GM18519 (cell line): ENCODE results near the gene H3-3A.
"Not testable (repeated sequence)": the region's sequence is repeated elsewhere in the genome, so short reads cannot be mapped to it uniquely, and the experiment has no call there.

Experiments
- ATAC-seq: cut with Tn5 transposase; IDR thresholded peaks from one replicate; pipeline ENCODE4 v1.9.1; 2021; ENCODE audit warnings: mild to moderate bottlenecking, moderate library complexity; ENCODE audit not compliant: unreplicated experiment, low FRiP score

Gene H3-3A

DNA sequence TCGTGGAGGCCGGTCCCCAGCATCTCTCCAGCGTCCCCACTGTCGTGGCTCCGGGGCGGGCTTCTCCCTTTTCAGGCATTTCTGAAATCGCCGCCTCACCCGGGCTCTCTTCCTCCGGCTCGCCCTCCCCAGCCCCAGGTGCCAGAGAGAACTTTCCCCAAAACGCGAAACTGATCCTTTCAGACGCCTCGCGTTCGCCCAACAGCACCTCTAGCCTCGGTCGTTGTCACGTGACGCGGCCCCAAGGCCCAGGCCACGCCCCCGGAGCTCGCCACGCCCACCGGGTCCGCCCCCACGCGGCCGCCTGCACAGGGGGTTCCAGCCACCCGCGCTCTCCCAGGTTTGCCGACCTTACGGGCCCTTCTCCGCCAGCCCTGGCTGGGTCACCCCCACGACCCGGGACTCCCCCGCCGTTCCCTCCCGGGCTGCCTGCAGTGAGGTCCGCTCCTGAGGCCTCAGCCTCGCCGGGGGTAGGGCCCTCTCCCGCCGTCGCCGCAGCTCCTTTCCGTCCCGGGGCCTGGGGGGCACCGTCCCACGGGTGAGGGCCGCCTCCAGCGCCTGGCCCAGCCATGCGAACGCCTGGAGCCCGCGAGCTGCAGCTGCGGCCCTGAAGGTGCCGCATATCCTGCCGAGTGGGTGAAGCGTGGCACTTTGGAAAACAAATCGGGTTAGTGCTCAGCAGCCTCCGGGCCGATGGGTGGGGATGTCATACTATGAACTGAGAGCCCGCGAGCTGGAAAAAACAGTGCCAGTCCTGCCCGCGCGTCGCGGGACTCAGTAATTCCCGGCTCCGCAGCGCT, 21.0 kb downstream of the H3-3A start:
- peak; percentile 64 for ATAC-seq

DNA sequence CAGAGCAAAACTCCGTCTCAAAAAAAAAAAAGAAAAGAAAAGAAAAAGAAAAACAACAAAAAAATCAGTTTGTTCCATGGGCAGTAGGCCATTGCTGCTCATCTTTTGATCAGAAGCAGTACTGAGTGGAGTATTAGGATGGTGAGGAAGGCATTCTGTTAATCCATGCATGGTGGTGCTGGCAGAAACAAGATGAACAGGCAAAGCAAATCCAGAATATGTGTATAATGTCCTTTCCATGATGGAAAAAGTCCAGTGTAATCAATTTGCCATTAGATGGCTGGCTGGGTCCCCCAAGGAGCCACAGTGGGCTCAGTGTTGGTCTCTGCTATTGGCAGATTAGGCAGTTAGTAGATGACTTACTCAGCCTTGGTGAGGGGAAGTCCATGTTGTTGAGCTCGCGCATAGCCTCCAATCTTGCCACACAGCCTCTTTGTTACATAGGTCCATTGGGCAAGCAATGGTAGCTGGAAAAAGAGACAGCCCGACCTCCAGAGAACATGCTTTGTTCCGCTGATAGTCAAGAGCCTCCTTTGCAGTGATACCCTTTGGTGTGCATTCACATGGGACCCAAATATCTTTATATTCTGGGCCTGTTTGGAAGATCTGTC, 23.3 kb downstream of the H3-3A start:
- ATAC-seq, result no peak

DNA sequence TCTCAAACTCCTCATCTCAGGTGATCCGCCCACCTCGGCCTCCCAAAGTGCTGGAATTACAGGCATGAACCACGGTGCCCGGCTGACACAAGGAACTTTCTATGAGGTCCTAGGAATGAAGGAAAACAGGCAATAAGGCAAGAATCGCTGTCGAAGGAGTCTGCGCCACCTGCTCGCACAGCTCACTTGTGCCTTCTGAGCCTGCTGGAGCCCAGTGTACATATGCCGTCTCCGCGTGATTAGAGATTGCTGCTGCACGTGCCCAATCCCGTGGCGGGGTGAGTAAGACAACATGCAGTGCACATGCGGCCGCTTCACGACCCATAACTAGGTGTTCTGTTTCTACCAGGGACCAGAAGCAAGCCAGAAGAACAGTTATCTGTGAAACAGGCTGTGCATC, 24.3 kb downstream of the H3-3A start:
- ATAC-seq, result no peak

DNA sequence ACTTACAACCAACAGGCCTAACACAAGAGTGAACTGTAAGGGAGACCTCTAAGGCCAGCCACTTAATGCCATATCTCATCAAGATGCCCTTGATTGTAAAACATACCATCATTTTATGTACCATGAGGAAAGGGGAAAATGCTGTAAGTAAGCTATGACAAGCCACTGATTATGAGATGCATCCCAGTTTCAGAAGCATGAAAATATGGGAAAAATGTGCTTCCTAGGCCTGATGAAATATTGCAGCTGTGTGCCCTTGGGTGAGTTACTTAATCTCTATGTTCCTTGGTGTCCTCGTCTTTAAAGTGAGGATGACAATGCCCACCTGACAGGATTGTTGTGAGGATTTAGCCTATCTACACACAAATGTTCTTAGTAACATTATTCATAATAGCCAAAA, 28.9 kb downstream of the H3-3A start:
- ATAC-seq, result no peak

DNA sequence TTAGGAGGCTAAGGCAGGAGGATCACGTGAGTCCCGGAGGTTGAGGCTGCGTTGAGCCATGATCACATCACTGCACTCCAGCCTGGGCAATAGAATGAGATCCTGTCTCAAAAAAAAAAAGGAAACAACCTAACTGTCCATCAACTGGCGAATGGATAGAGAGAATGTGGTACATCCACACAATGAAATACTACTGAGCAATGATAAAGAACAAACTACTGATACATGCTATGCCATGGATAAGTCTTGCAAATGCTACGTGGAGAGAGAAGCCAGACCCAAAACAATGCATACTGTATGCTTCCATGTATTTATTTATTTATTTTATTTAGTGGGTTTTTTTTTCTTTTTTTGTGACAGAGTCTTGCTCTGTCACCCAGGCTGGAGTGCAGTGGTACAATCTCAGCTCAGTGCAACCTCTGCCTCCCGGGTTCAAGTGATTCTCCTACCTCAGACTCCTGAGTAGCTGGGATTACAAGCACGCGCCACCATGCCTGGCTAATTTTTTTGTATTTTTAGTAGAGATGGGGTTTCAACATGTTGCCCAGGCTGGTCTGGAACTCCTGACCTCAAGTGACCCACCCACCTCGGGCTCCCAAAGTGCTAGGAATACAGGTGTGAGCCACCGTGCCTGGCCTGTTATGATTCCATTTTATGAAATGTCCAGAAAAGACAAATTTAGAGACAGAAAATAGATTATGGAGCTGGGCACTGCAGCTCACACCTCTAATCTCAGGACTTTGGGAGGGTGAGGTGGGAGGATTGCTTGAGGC, 29.7 kb downstream of the H3-3A start:
- not testable (repeated sequence) for ATAC-seq

DNA sequence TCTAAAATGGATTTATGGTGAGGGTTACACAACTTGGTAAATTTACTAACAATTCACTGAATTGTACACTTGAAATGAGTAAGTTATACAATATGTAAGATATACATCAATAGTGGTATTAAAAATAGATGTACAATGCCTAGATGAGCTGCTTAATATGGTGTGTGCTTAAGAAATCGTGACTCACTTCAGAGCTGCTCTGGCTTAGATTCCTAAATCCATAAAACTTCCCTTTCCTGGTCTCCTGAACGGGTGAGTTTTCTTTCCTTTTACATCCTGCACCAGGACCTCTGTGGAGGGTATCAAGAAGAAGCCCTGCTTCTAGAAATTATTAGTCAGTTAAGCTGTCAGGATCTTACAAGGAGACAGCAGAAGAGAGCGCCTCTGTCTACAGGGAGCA, 30.4 kb downstream of the H3-3A start:
- ATAC-seq, result no peak

DNA sequence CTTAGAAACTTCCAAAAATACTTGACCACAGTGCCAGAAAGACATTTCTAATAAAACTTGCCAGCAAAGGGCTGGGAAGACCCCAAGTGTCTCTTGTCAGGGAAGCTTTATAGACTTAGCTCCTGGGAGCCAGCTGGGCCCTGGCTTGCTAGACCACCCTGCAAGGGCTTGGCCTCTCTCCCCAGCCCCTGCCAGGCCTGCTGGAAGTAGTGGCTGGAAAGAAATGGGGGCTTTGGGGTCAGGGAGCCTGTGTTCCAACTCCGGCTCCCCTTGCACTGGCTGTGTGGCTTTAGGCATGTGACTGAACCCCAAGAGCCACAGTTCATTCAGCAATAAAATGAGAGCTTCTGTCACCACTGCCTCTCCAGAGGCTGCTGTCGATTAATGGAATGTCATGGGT, 31.1 kb downstream of the H3-3A start:
- no peak for ATAC-seq

DNA sequence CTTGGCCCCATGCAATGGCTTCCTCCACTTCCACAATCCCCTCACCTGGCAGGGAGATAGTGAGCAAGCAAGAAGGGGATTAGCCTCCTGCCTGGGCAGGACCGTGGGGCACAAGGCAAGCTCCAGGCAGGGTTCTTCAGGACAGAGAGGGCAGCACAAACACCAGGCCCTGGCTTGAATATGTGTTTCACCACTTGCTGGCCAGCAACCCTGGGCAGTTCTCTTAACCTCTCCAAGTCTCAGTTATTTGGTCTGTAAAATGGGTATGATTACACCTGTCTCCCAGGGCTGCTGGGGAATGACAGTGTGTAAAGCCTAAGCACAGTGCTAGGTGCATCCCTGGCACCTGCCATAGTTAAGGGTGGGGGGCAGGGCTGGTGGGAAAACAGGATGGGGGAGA, 31.9 kb downstream of the H3-3A start:
- no peak for ATAC-seq

DNA sequence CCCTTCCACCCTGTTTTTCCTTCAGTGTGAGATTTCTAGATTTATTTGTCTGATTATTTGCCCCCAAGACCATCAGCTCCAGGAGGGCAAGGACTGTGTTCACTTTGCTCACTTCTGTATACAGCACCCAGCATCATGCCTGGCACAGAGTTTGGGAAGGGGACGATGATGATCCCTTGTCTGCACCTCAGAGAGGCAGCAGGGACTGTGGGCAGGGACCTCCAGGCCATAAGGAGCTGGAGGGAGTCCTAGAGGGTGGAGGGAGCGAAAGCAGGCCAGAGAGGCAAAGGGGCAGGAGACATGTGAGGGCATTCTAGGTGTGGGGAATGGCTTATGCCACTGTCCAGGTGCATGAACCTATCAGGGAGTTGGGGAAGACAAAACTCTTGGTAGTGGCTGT, 32.8 kb downstream of the H3-3A start:
- no peak for ATAC-seq

DNA sequence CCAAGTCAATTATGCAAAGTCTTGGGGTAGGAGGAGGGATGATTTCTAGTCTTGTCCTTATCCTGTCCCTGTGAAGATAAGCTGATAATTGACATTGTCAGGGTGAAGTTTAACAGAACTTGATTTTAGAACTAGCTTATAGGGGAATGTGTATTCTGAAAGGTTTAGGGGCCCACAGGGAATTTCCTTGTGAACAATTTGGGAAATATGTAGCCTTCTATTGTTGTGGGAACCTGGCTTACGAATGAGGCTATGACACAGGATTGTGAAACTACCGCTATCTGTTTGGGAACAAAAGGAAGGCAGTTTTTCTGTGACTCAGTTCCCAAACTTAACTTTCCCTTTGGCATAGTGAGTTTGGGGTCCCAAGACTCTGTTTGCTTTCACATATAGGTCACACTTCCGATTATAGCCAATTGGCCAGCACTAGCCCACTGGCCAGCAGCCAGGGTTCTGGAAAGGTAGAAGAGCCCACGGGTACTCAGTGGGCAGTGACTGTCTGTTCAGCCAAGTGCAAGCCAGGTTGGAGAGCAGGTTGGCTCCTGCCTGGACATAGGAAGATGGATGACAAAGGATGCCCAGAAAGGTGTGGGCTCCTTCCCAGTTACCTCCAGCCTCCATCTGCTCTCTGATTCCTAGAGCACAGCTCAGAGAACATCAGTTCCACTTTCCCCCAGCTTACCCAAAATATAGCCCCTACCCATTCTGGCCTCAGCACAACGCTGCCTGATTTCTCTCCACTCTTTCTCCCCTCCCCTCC, 35.5 kb downstream of the H3-3A start:
- ATAC-seq, result no peak

DNA sequence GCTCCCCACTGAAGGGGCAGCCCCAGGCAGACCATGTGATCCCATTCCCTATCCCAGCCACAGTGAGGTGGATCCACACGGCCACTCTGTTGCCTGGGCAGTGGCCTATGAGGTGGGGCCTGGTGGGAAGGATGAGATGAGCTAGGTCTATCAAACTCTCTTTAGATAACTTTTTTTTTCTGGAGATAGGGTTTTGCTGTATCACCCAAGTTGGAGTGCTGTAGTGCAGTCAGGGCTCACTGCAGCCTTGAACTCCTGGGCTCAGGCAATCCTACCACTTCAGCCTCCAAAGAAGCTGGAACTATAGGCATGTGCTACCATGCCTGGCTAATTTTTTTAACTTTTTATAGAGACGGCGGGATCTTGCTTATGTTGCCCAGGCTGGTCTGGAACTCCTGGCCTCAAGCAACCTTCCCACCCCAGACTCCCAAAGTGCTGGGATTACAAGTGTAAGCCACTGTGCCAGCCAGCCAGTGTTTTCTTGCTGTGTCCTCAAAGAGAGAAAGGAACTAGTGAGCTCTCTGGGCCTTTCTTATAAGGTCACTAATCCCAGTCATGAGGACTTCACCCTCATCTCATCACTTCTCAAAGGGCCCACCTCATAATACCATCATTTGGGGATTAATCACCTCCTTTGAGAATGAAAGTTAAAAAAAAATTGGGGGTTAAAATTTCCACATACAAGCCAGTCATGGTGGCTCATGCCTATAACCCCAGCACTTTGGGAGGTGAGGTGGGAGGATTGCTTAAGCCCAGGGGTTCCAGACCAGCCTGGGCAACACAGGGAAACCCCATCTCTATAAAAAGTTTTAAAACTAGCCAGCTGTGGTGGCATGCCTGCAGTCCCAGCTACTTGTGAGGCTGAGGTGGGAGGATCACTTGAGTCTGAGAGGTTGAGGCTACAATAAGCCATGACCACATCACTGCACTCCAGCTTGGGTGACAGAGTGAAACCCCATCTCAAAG, 36.6 kb downstream of the H3-3A start:
- no peak for ATAC-seq

DNA sequence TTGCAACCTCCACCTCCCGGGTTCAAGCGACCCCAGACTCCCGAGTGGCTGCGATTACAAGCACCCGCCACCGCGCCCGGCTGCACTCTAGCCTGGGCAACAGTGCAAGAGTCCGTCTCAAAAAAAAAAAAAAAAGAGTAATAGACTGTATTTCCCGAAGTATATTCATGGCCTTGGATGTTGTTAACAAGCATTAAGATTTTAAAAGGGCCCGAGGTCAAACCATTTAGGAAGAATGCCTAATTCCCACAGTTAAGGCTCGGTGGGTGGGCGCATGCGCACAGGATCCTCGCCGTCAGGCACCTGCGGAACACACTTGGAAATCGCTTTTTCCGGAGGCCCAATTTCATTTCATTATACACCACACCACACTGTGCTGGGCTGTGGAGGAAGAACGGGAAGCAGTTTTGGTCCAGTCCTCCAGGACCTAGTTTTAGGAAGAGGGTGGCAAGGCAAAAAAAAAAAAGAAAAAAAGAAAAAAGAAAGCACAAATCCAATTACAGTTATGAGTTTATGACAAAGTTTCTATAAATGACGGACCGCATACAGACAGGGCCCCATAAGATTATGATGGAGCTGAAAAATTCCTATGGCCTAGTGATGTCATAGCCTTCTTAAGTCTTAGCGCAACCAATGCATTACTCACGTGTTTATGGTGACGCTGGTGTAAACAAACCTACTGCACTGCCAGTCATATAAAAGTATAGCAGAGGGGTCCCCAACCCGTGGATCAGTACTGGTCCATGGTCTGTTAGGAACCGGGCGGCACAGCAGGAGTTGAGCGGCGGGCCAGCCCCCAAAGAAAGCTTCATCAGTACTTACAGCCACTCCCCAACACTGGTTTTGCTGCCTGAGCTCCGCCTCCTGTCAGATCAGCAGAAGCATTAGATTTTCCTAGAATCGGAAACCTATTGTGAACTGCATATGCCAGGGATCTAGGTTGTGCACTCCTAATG, 38.2 kb downstream of the H3-3A start:
- no peak for ATAC-seq

DNA sequence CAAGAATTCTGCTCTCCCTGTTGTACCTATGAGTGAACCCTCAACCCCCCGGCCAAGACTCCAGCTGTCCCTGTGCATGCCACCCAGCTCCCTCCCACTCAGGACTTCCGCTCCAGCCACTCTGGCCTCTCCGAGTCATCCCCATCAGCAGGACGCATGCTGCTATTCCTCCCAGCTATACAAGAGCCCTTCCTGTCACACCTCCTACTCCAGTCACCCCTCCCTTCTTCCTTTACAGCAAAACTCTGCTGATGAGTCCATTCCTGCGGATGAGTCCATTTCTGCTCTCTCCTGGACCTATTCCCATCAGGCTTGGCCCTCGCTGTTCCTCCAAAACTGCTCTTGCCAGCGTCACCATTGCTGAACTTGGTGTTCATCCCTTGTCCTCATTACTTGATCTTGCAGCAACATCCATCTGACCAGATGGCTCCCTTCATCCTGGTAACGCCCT, 42.2 kb downstream of the H3-3A start:
- ATAC-seq, result no peak

DNA sequence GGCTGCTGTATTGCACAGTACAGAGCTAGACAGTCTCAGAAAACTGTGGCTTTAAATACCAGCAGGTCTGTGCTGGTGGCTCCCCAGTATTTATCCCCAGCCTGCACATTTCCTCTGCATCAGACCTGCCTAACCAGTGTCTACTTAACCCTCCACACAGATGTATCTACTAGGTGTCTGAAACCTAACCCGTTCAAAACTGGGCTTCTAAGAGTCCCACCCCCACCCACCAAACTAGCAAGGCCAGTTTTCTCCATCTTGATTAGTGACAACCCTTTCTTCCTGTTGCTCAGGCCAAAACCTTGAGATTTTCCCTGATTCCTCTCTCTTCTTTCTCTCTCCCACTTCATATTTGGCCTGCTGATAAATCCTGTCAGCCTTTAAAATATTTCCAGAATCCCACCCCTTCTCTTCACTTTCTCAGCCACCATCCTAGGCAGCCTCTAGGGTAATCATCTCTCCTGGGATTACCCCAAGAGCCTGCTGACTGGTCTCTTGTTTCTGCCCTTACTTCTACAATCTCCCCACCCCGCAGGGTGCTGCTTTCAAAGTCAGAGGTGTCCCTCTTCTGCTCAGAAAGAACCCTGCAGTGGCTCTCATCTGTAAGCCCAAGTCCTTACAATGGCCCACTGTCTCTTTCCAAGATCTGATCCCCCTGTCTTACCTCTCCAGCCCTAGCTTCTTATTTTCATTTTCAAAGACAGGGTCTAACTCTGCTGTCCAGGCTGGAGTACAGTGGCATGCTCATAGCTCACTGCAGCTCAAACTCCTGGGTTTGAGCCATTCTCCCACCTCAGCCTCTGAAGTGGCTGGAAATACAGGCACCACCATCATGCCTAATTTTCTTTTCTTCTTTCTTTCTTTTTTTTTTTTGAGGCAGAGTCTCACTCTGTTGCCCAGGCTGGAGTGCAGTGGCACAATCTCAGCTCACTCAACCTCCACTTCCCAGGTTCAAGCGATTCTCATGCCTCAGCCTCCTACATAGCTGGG, 45.2 kb downstream of the H3-3A start:
- no peak for ATAC-seq

DNA sequence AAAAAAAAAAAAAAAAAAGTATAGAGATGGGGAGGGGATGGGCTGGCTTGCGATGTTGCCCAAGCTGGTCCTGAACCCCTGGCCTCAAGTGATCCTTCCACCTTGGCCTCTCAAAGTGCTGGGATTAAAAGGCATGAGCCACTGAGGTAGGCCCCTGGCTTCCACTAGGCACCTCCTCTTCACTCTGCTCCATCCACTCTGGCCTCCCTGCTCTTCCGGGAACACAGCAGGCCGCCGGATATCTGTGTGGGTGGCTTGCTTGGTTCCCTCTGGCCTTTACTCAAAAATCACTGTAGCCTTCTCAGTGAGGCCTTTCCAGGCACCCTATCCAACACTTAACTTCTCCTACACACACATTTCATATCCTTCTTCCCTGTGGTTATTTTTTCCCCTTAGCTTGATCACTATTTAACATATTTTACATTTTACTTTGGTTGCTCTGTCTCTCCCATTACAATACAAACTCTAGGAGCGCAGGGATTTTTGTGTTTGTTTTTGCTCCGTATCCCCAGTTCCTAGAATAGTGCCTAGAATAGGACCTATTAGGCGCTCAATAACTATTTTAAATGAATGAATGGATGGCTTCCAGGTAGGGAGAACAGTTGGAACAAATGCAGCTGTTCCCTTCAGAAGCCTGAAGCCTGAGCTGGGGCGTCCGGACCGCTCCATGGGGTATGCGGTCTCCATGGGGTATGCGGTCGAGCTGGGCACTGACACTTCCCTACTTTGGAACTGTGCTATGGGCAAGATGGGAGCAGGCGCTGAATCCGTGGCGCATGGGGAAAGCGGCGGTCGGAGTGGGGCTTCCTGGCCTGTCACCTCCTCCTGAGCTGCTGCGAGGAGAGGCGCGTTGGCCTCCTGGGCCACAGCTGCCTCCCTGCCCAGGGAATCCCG, 46.7 kb downstream of the H3-3A start:
- no peak for ATAC-seq

DNA sequence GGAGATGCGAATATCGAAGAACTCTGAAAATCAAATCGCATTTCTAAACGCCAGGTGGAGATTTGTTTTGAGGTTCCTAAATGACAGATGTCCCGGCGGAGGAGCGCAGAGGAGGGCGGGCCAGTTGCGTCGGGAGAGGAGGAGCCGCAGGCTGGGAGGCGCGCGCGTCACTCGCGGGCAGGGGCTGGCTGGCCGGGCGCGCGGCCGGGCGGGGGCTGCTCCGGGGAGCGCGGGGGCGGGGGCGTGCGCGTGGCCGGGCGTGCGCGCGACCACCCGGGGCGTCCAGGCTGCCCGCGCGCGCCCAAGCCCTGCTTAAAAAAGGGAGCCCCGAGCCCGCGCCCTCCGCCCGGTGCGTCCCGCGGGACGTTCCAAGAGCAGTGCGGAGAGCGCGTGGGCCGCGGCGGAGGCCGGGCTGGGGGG, 47.3 kb downstream of the H3-3A start:
- peak; percentile 62 for ATAC-seq
